Cardiac muscle cell (in vitro differentiated cells and primary cell): ENCODE results near the gene MARS1. TPM values are rescaled to one million over a fixed set of nuclear protein-coding genes. Genes with fewer than 3 reads are reported as not detected.

Experiments used
- DNase-seq, 2 donors: peaks; one replicate each; pipeline versions ENCODE4 v3.0.0 to v3.0.0-alpha.2; 2010 to 2017; ENCODE audit warnings: low read depth in 1 of 2, low spot score in 1 of 2
- H3K27ac ChIP-seq: fragments of 200-600 bp; sonication (generic); 2 replicates; pipeline ENCODE4 v1.5.1; 2016
- H3K27me3 ChIP-seq: fragments of 200-600 bp; sonication (generic); 2 replicates; pipeline ENCODE4 v1.6.0; 2016; ENCODE audit warnings: control low read depth
- H3K36me3 ChIP-seq: fragments of 200-600 bp; sonication (generic); 2 replicates; pipeline ENCODE4 v1.5.1; 2016; ENCODE audit warnings: control low read depth
- H3K4me1 ChIP-seq: fragments of 200-600 bp; sonication (generic); 2 replicates; pipeline ENCODE4 v1.8.1; 2017; ENCODE audit warnings: low read depth, mild to moderate bottlenecking, mixed run types
- H3K4me3 ChIP-seq: fragments of 200-600 bp; sonication (generic); 2 replicates; pipeline ENCODE4 v1.5.1; 2016; ENCODE audit warnings: mild to moderate bottlenecking
- H3K9me3 ChIP-seq: fragments of 200-600 bp; sonication (generic); 2 replicates; pipeline ENCODE4 v1.5.1; 2017; ENCODE audit warnings: low read depth, mild to moderate bottlenecking, control low read depth
- CTCF ChIP-seq: IDR thresholded peaks from 2 replicates; pipeline ENCODE4 v1.5.1; 2012; ENCODE audit warnings: low read depth, mild to moderate bottlenecking, low read length
- polyA plus RNA-seq: library from polyadenylated mRNA; unstranded; fragments of >200 nt; fragmentation: Nextera tagmentation; extraction: Ambion mirVana; gene quantifications from 2 replicates; pipeline ENCODE4 v1.2.1, GENCODE V29; 2016
- total RNA-seq: library from RNA; depleted of rRNA; stranded (reverse); fragments of >200 nt; gene quantifications from 2 replicates; pipeline ENCODE4 v1.2.3, GENCODE V29; 2016

MARS1 gene
- total and polyA plus RNA-seq, 2 experiments from 2014 or later = 76.7 to 190 TPM

GRCh38 chr12:57479043-57479375, 8.9 kb upstream of the MARS1 start:
- H3K27ac ChIP-seq = no peak overlapping the region
- no peak for DNase-seq
- no peaks in the 10 kb centered on the region for H3K4me1 ChIP-seq
- no peaks in the 10 kb centered on the region for H3K36me3 ChIP-seq
- no peak for TF ChIP-seq CTCF
- no peak overlapping the region for H3K4me3 ChIP-seq
- H3K9me3 ChIP-seq = no peaks in the 10 kb centered on the region
- peaks cover 58% of the 10 kb centered on the region for H3K27me3 ChIP-seq

- no peaks in the 10 kb centered on the region for H3K36me3 ChIP-seq
- H3K4me3 ChIP-seq = no peak within 1 kb of the TSS
- H3K4me1 ChIP-seq = no peaks in the 10 kb centered on the region
- no peak for DNase-seq
- no peak within 1 kb of the TSS for H3K27ac ChIP-seq
- no peaks in the 10 kb centered on the region for H3K9me3 ChIP-seq
- no peak for TF ChIP-seq CTCF
- peaks cover 52% of the 10 kb centered on the region for H3K27me3 ChIP-seq
Measured at GRCh38 chr12:57479376-57480115, 8.3 kb upstream of the MARS1 start, which contains the start of gene ARHGAP9. Gene ARHGAP9 (minus strand): TSS chr12:57479866. CDS start chr12:57479406, 460 bp downstream.

GRCh38 chr12:57481671-57482070, 6.2 kb upstream of the MARS1 start:
- DNase-seq = no peak
- no peak overlapping the region for H3K27ac ChIP-seq
- H3K36me3 ChIP-seq = no peaks in the 10 kb centered on the region
- no peak overlapping the region for H3K4me3 ChIP-seq
- peaks cover 31% of the 10 kb centered on the region for H3K27me3 ChIP-seq
- TF ChIP-seq CTCF = no peak
- no peaks in the 10 kb centered on the region for H3K4me1 ChIP-seq
- no peaks in the 10 kb centered on the region for H3K9me3 ChIP-seq

- no peak for TF ChIP-seq CTCF
- Histone ChIP-seq H3K36me3 (no peaks in the 10 kb centered on the region), H3K4me1 (peaks cover under 1% of the 10 kb centered on the region), H3K27me3 (peaks cover 13% of the 10 kb centered on the region), H3K4me3 (no peak overlapping the region), H3K9me3 (no peaks in the 10 kb centered on the region), H3K27ac (no peak overlapping the region)
- peak in 1 of 2 donors; percentile 66 for DNase-seq
Measured at GRCh38 chr12:57483466-57483865, 4.4 kb upstream of the MARS1 start.

- H3K9me3 ChIP-seq = no peaks in the 10 kb centered on the region
- peaks cover 1% of the 10 kb centered on the region for H3K27me3 ChIP-seq
- peak overlapping the region; percentile 31 for H3K27ac ChIP-seq
- peaks cover 5% of the 10 kb centered on the region for H3K36me3 ChIP-seq
- no peak for TF ChIP-seq CTCF
- DNase-seq = no peak
- H3K4me3 ChIP-seq = no peak overlapping the region
- peaks cover 6% of the 10 kb centered on the region for H3K4me1 ChIP-seq
Measured at GRCh38 chr12:57485695-57486094, 2.2 kb upstream of the MARS1 start.
